COR-L47 (cell line): ENCODE data around the gene CNNM2.
"Not testable (repeated sequence)": the region's sequence is repeated elsewhere in the genome, so short reads cannot be mapped to it uniquely, and the experiment has no call there.

Experiments
- DNase-seq: peaks from one replicate; lab custom pipeline; 2025; lab: John Stamatoyannopoulos, UW

Gene CNNM2

GRCh38 chr10:103110407-103110806, 192.3 kb downstream of the CNNM2 start:
- no peak for DNase-seq

GRCh38 chr10:103111031-103111917, 193.2 kb downstream of the CNNM2 start:
- DNase-seq = no peak

DNA sequence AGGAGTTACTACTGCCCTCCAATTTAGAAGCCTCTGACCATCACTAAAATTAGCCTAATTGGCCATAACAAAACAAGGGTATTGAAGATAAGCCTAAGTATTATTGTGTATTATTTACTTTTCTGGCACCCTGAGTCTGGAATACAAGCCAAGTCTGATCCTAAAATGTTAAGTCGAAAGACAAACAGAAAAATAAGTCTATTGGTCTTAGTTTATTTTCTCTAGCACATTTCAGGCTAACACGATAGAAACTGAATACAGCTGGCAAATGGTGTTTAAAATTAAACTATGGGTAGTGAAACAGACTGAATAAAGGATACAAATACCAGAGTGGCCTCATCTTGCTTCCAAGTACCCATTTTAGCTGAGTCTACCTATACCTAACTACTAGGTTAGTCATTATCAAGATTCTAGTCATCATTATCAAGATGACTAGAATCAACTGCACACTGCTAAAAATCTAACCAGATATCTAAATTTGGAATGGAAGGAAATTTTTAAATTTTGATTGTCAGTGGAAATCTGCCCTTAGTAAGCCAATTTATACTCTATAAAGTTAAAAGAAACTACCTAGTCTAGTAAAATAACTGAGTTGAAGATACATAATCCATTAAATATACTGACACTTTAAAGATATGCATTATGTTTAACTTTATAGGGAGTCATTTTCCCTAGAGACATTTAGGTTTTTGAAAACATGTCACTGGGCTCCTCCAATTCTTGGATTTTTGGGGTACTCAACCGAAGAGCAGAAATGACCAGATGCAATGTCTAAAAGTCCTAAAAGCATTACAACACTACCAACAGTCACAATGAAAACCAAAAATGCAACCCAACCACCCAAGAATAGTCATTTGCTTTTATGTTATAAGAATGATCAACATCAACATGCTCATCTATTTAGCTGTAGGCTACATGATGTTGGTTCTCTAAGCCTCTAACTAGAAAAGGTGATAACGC, 194.1 kb downstream of the CNNM2 start:
- no peak for DNase-seq

DNA sequence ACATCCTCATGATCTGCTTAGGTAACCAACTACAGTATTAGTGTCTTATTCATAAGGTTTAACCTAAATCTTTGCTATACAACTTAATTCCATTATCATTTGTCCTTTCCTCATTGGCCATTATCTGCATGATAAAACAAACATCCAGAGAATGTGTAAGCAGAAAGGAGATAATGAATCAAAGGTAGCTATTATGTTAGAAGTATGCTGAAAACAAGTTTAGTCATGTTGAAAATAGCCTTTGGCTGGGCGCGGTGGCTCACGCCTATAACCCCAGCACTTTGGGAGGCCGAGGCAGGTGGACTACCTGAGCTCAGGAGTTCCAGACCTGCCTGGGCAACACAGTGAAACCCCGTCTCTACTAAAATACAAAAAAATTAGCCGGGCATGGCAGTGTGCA, 196.8 kb downstream of the CNNM2 start:
- DNase-seq = no peak

DNA sequence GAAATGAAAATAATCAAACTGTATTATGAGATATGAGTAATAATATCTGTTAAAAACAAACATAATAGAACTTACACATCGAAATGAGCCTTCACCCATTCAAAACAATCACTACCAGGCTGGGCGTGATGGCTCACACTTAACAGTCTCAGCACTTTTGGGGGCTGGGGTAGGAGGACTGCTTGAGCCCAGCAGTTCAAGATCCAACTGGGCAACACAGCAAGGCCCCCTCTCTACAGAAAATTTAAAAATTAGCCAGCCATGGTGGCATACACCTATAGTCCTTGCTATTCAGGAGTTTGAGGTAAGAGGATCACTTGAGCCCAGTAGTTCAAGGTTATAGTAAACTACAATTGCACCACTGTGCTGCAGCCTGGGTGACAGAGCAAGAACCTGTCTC, 199.2 kb downstream of the CNNM2 start:
- no peak for DNase-seq

- DNase-seq = no peak
Measured at GRCh38 chr10:103120546-103120945, 202.5 kb downstream of the CNNM2 start.

GRCh38 chr10:103120977-103121735, 203.1 kb downstream of the CNNM2 start:
- no peak for DNase-seq

DNA sequence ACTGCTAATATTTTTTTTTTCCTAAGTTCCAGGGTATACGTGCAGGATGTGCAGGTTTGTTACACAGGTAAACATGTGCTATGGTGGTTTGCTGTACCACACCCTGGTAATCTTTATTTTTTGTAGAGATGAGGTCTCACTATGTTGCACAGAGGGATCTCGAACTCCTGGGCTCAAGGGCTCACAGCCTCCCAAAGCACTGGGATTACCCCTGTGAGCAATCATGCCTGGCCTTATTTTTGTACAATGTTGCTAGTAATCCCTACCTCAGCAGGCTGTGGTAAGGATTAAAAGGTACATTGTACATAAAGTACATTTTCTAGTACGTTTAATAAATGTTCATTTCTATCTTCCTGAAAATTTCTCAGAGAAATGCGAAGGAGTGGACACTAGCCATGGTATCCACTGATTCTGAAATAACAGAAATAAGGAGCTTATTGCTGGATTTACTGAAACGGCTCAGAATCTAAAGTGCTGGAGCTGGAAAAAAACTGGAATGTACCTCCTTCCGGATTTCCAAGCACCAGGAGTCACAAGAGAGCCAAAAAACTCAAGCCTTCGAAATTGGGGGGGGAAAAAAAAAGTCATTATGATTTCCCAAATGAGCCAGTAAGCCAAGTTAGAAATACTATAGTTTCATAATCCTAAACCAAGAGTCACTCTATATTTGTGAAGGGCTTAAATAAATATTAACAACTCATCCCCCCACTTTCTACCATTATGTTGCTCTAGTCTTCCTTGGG, 205.4 kb downstream of the CNNM2 start:
- no peak for DNase-seq

DNA sequence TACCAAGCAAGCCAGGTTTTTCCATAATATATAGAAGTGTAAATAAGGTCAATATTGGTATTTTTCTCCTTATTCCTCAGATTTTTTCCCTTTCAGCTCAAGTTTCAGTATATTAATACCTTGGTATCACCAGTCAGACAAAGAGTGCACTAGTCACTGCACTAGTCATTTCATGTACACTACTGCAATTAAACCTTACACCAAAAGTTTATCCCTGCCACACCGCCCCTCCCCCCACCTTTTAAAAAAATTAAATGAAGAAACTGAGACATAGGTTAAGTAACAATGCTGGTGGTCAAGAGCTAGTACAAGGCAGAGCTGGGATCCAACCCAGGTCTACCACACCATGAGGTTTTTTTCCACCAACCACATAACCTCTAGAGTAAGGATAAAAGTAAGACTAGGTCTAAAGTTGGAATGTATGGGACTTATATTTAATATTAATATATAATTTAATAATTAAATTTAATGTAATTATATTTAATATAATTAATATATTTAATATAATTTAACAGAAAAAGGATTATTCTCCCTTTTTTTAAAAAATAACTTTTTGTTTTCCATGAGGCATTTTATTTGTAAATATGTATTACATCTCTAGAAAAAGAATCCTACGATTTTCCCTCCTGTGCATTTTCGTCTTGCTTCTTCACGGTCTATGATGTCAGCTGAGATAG, 206.5 kb downstream of the CNNM2 start:
- DNase-seq = no peak

- DNase-seq = no peak
Measured at GRCh38 chr10:103125323-103126267, 207.5 kb downstream of the CNNM2 start.

DNA sequence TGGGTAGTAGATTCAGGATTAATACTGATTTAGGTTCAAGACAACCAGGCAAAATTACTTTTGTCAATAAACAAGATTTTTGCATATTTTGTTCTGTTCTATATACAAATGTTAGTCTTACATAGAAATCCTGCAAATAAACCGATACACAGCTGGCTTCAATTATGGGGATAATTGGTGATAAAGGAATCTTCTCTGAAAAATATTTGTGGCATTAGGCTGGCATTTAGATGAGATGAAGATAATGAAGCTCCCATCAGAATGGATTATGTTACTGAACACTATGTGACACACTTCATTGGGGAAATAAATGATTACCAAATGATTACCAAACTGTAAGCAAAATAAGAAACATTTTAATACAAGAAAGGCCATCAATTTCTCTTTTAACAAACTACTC, 209.1 kb downstream of the CNNM2 start:
- DNase-seq = no peak

DNA sequence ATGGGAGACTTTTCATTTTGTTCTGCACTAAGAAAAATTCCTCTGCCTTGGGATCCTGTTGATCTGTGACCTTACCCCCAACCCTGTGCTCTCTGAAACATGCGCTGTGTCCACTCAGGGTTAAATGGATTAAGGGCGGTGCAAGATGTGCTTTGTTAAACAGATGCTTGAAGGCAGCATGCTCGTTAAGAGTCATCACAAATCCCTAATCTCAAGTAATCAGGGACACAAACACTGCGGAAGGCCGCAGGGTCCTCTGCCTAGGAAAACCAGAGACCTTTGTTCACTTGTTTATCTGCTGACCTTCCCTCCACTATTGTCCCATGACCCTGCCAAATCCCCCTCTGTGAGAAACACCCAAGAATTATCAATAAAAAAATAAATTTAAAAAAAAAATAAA, 212.1 kb downstream of the CNNM2 start:
- DNase-seq = not testable (repeated sequence)

GRCh38 chr10:103130910-103131309, 212.8 kb downstream of the CNNM2 start:
- no peak for DNase-seq

- not testable (repeated sequence) for DNase-seq
Measured at GRCh38 chr10:103135168-103135567, 217.1 kb downstream of the CNNM2 start.

- no peak for DNase-seq
Measured at GRCh38 chr10:103139803-103140202, 221.7 kb downstream of the CNNM2 start.
